ENCODE results near the gene CLPTM1L.
A peak's percentile ranks its signal among the peaks of the same experiment; 100 is the strongest.

CLPTM1L gene

GRCh38 chr5:1325870-1326531 lies 18.9 kb downstream of the CLPTM1L start:
- DNase-seq: no peak

- DNase-seq: no peak
Observed at GRCh38 chr5:1325191-1325741, 19.6 kb downstream of the CLPTM1L start.

- DNase-seq: no peak
Observed at GRCh38 chr5:1324719-1325190, 20.1 kb downstream of the CLPTM1L start.

GRCh38 chr5:1324301-1324700 lies 20.6 kb downstream of the CLPTM1L start:
- DNase-seq: no peak

GRCh38 chr5:1323803-1324173 lies 21.1 kb downstream of the CLPTM1L start:
- DNase-seq: no peak

GRCh38 chr5:1322955-1323802 lies 21.7 kb downstream of the CLPTM1L start:
- no peak for DNase-seq

GRCh38 chr5:1322036-1322900 lies 22.6 kb downstream of the CLPTM1L start:
- DNase-seq: no peak

- DNase-seq: no peak
Observed at GRCh38 chr5:1321576-1321975, 23.3 kb downstream of the CLPTM1L start.

GRCh38 chr5:1320436-1321344 lies 24.2 kb downstream of the CLPTM1L start:
- no peak for DNase-seq

- DNase-seq: no peak
Observed at GRCh38 chr5:1319436-1320256, 25.3 kb downstream of the CLPTM1L start.

- no peak for DNase-seq
Observed at GRCh38 chr5:1318659-1319251, 26.1 kb downstream of the CLPTM1L start.

- no peak for DNase-seq
Observed at GRCh38 chr5:1317921-1318565, 26.9 kb downstream of the CLPTM1L start.

GRCh38 chr5:1316588-1317340 lies 28.1 kb downstream of the CLPTM1L start:
- no peak for DNase-seq

- peak; percentile 60 for DNase-seq
Observed at GRCh38 chr5:1315709-1316587, 29.0 kb downstream of the CLPTM1L start.

- no peak for DNase-seq
Observed at GRCh38 chr5:1315018-1315708, 29.7 kb downstream of the CLPTM1L start.

GRCh38 chr5:1314564-1314982 lies 30.3 kb downstream of the CLPTM1L start:
- DNase-seq: no peak

All from stimulated activated CD4-positive, alpha-beta T cell treated with anti-CD3 and anti-CD28 coated beads, Interleukin-15, amount 100 ng/mL, for 24 hours (primary cell).